HUES6 (cell line): ENCODE measurements around the gene LEMD1.

Experiments
- H3K27ac ChIP-seq: 2 replicates; pipeline ENCODE4 v1.7.0; 2013; ENCODE audit warnings: low read depth, mild to moderate bottlenecking, low read length, inconsistent platforms
- H3K27me3 ChIP-seq: 2 replicates; pipeline ENCODE4 v1.6.1; 2013; ENCODE audit warnings: low read length; ENCODE audit not compliant: control insufficient read depth, insufficient read depth
- H3K36me3 ChIP-seq: 2 replicates; pipeline ENCODE4 v1.6.1; 2013; ENCODE audit warnings: low read length; ENCODE audit not compliant: control insufficient read depth, insufficient read depth
- H3K4me1 ChIP-seq: 2 replicates; pipeline ENCODE4 v1.6.1; 2013; ENCODE audit warnings: low read length; ENCODE audit not compliant: control insufficient read depth, insufficient read depth
- H3K4me3 ChIP-seq: 2 replicates; pipeline ENCODE4 v1.5.1; 2013; ENCODE audit warnings: low read depth, low read length
- H3K9ac ChIP-seq: one replicate; pipeline ENCODE4 v1.6.1; 2013; ENCODE audit warnings: mild to moderate bottlenecking, low read length
- H3K9me3 ChIP-seq: 2 replicates; pipeline ENCODE4 v1.6.1; 2013; ENCODE audit warnings: low read depth, low read length; ENCODE audit not compliant: control insufficient read depth, insufficient read depth

The LEMD1 gene

GRCh38 chr1:205453466-205453865 lies 31.6 kb upstream of the LEMD1 start:
- peaks cover 66% of the 10 kb centered on the region for H3K4me1 ChIP-seq
- no peak overlapping the region for H3K4me3 ChIP-seq
- H3K27me3 ChIP-seq, result peaks cover 2% of the 10 kb centered on the region; the same call in 1 of the 2 replicates

GRCh38 chr1:205452933-205453332 lies 31.1 kb upstream of the LEMD1 start:
- no peak overlapping the region for H3K4me3 ChIP-seq
- H3K9ac ChIP-seq, result no peak overlapping the region
- no peak overlapping the region for H3K27ac ChIP-seq
- H3K9me3 ChIP-seq, result no peaks in the 10 kb centered on the region
- peaks cover 8% of the 10 kb centered on the region; the same call in 1 of the 2 replicates for H3K36me3 ChIP-seq
- peaks cover 71% of the 10 kb centered on the region for H3K4me1 ChIP-seq
- peaks cover 2% of the 10 kb centered on the region; the same call in 1 of the 2 replicates for H3K27me3 ChIP-seq

More at GRCh38 chr1:205453466-205453865, 31.6 kb upstream of the LEMD1 start:
- peaks cover 8% of the 10 kb centered on the region; the same call in 1 of the 2 replicates for H3K36me3 ChIP-seq
- no peaks in the 10 kb centered on the region for H3K9me3 ChIP-seq
- H3K27ac ChIP-seq, result no peak overlapping the region
- no peak overlapping the region for H3K9ac ChIP-seq

- no peak overlapping the region for H3K27ac ChIP-seq
- peaks cover 2% of the 10 kb centered on the region; the same call in 1 of the 2 replicates for H3K27me3 ChIP-seq
- H3K9ac ChIP-seq, result peak overlapping the region; percentile 25
- peaks cover 8% of the 10 kb centered on the region; the same call in 1 of the 2 replicates for H3K36me3 ChIP-seq
- peak overlapping the region; percentile 28; the same call in 1 of the 2 replicates for H3K4me3 ChIP-seq
- H3K9me3 ChIP-seq, result no peaks in the 10 kb centered on the region
- H3K4me1 ChIP-seq, result peaks cover 71% of the 10 kb centered on the region
Measured at GRCh38 chr1:205452364-205452763, 30.5 kb upstream of the LEMD1 start.

GRCh38 chr1:205451759-205452164 lies 29.9 kb upstream of the LEMD1 start:
- Histone ChIP-seq H3K36me3 (peaks cover 8% of the 10 kb centered on the region; the same call in 1 of the 2 replicates), H3K4me3 (peak overlapping the region; percentile 55), H3K9ac (peak overlapping the region; percentile 87), H3K4me1 (peaks cover 77% of the 10 kb centered on the region), H3K9me3 (no peaks in the 10 kb centered on the region), H3K27me3 (peaks cover 2% of the 10 kb centered on the region; the same call in 1 of the 2 replicates), H3K27ac (peak overlapping the region; percentile 78; the same call in 1 of the 2 replicates)

GRCh38 chr1:205451202-205451601 lies 29.3 kb upstream of the LEMD1 start:
- peak overlapping the region; percentile 55 for H3K4me3 ChIP-seq
- H3K27me3 ChIP-seq, result peaks cover 2% of the 10 kb centered on the region; the same call in 1 of the 2 replicates
- peak overlapping the region; percentile 87 for H3K9ac ChIP-seq
- H3K9me3 ChIP-seq, result no peaks in the 10 kb centered on the region
- H3K4me1 ChIP-seq, result peaks cover 82% of the 10 kb centered on the region
- H3K27ac ChIP-seq, result peak overlapping the region; percentile 78; the same call in 1 of the 2 replicates
- H3K36me3 ChIP-seq, result peaks cover 8% of the 10 kb centered on the region; the same call in 1 of the 2 replicates

GRCh38 chr1:205450448-205450847 lies 28.6 kb upstream of the LEMD1 start:
- H3K4me3 ChIP-seq, result peak overlapping the region; percentile 55
- H3K9me3 ChIP-seq, result no peaks in the 10 kb centered on the region
- peaks cover 2% of the 10 kb centered on the region; the same call in 1 of the 2 replicates for H3K27me3 ChIP-seq
- H3K4me1 ChIP-seq, result peaks cover 90% of the 10 kb centered on the region
- peaks cover 8% of the 10 kb centered on the region; the same call in 1 of the 2 replicates for H3K36me3 ChIP-seq
- H3K9ac ChIP-seq, result peak overlapping the region; percentile 87
- peak overlapping the region; percentile 78; the same call in 1 of the 2 replicates for H3K27ac ChIP-seq

GRCh38 chr1:205449750-205450443 lies 28.0 kb upstream of the LEMD1 start:
- H3K36me3 ChIP-seq, result peaks cover 8% of the 10 kb centered on the region; the same call in 1 of the 2 replicates
- H3K4me3 ChIP-seq, result peak overlapping the region; percentile 67
- H3K27ac ChIP-seq, result peak overlapping the region; percentile 78; the same call in 1 of the 2 replicates
- H3K27me3 ChIP-seq, result peaks cover 2% of the 10 kb centered on the region; the same call in 1 of the 2 replicates
- H3K9me3 ChIP-seq, result no peaks in the 10 kb centered on the region
- peaks cover 91% of the 10 kb centered on the region for H3K4me1 ChIP-seq
- H3K9ac ChIP-seq, result peak overlapping the region; percentile 88

- Histone ChIP-seq H3K4me3 (peak overlapping the region; percentile 67), H3K36me3 (peaks cover 8% of the 10 kb centered on the region; the same call in 1 of the 2 replicates), H3K9ac (peak overlapping the region; percentile 88), H3K9me3 (no peaks in the 10 kb centered on the region), H3K27ac (peak overlapping the region; percentile 68; the same call in 1 of the 2 replicates), H3K4me1 (peaks cover 88% of the 10 kb centered on the region), H3K27me3 (peaks cover 2% of the 10 kb centered on the region; the same call in 1 of the 2 replicates)
Measured at GRCh38 chr1:205449254-205449749, 27.4 kb upstream of the LEMD1 start.

GRCh38 chr1:205448540-205449253 lies 26.8 kb upstream of the LEMD1 start:
- peak overlapping the region; percentile 67 for H3K4me3 ChIP-seq
- H3K27ac ChIP-seq, result peak overlapping the region; percentile 68; the same call in 1 of the 2 replicates
- peaks cover 2% of the 10 kb centered on the region; the same call in 1 of the 2 replicates for H3K27me3 ChIP-seq
- peaks cover 89% of the 10 kb centered on the region for H3K4me1 ChIP-seq
- peaks cover 4% of the 10 kb centered on the region; the same call in 1 of the 2 replicates for H3K36me3 ChIP-seq
- H3K9ac ChIP-seq, result peak overlapping the region; percentile 88
- no peaks in the 10 kb centered on the region for H3K9me3 ChIP-seq

GRCh38 chr1:205447457-205448341 lies 25.8 kb upstream of the LEMD1 start:
- H3K27me3 ChIP-seq, result peaks cover 2% of the 10 kb centered on the region; the same call in 1 of the 2 replicates
- H3K36me3 ChIP-seq, result 0 out of 2 replicates have a peak, but pooled peaks cover under 1% of the 10 kb centered on the region
- H3K9ac ChIP-seq, result peak overlapping the region; percentile 88
- H3K4me3 ChIP-seq, result peak overlapping the region; percentile 67
- no peak overlapping the region for H3K27ac ChIP-seq
- no peaks in the 10 kb centered on the region for H3K9me3 ChIP-seq
- peaks cover 90% of the 10 kb centered on the region for H3K4me1 ChIP-seq
